SK-N-MC (cell line): Measurements from ENCODE around the gene NXPH2.

Experiments used
- DNase-seq: peaks from one replicate; pipeline ENCODE4 v3.0.0-alpha.2; 2011; ENCODE audit warnings: low read depth, low spot score
- H3K27ac ChIP-seq: fragments of 200-600 bp; sonication (generic); 2 replicates; pipeline ENCODE4 v1.5.1; 2016; ENCODE audit warnings: mixed run types
- H3K36me3 ChIP-seq: fragments of 200-600 bp; sonication (generic); 2 replicates; pipeline ENCODE4 v1.6.1; 2017; ENCODE audit warnings: antibody characterized with exemption, low read length, mixed read lengths; ENCODE audit not compliant: insufficient read depth
- H3K4me3 ChIP-seq: fragments of 200-600 bp; sonication (generic); 2 replicates; pipeline ENCODE4 v1.5.1; 2016
- H3K9ac ChIP-seq: fragments of 200-600 bp; sonication (generic); 2 replicates; pipeline ENCODE4 v1.8.0; 2017; ENCODE audit warnings: mixed run types, mixed read lengths; ENCODE audit not compliant: insufficient read length
- H3K9me3 ChIP-seq: fragments of 200-600 bp; sonication (generic); 2 replicates; pipeline ENCODE4 v1.6.1; 2017; ENCODE audit warnings: low read depth, mild to moderate bottlenecking, antibody characterized with exemption, low read length, moderate library complexity, mixed read lengths
- EZH2 ChIP-seq: fragments of 200-600 bp; sonication (generic); IDR thresholded peaks from one replicate; pipeline ENCODE4 v1.6.1; 2017; ENCODE audit warnings: antibody characterized with exemption
- FOXP2 ChIP-seq: optimal IDR thresholded peaks from 2 replicates; pipeline ENCODE3; 2011; ENCODE audit warnings: mild to moderate bottlenecking, moderate library complexity; ENCODE audit not compliant: insufficient read depth; ENCODE audit errors: extremely low read length, control extremely low read depth
- POLR2AphosphoS5 ChIP-seq: IDR thresholded peaks from 2 replicates; pipeline ENCODE4 v1.6.1; 2012; ENCODE audit warnings: mild to moderate bottlenecking, low read depth, low read length, borderline replicate concordance

NXPH2 gene

GRCh38 chr2:138640921-138641676 is 139.1 kb downstream of the NXPH2 start:
- H3K27ac ChIP-seq = no peak overlapping the region
- DNase-seq = no peak
- TF ChIP-seq POLR2AphosphoS5 (no peak), FOXP2 (no peak), EZH2 (no peak)
- H3K4me3 ChIP-seq = no peak overlapping the region
- no peak overlapping the region for H3K9ac ChIP-seq
- H3K36me3 ChIP-seq = no peaks in the 10 kb centered on the region
- H3K9me3 ChIP-seq = no peaks in the 10 kb centered on the region

GRCh38 chr2:138637686-138638085 is 142.5 kb downstream of the NXPH2 start:
- H3K9ac ChIP-seq = no peak overlapping the region

GRCh38 chr2:138637061-138637460 is 143.1 kb downstream of the NXPH2 start:
- TF ChIP-seq EZH2 (no peak), FOXP2 (no peak), POLR2AphosphoS5 (no peak)
- no peaks in the 10 kb centered on the region for H3K36me3 ChIP-seq
- no peak for DNase-seq

More at GRCh38 chr2:138637686-138638085, 142.5 kb downstream of the NXPH2 start:
- DNase-seq = no peak
- Histone ChIP-seq H3K4me3 (no peak overlapping the region), H3K36me3 (no peaks in the 10 kb centered on the region), H3K27ac (no peak overlapping the region), H3K9me3 (no peaks in the 10 kb centered on the region)
- TF ChIP-seq EZH2 (no peak), FOXP2 (no peak), POLR2AphosphoS5 (no peak)

GRCh38 chr2:138633049-138633448 is 147.1 kb downstream of the NXPH2 start:
- H3K27ac ChIP-seq = no peak overlapping the region
- H3K4me3 ChIP-seq = no peak overlapping the region
- TF ChIP-seq POLR2AphosphoS5 (no peak), EZH2 (no peak), FOXP2 (no peak)
- DNase-seq = no peak
- no peak overlapping the region for H3K9ac ChIP-seq
- no peaks in the 10 kb centered on the region for H3K36me3 ChIP-seq
- no peaks in the 10 kb centered on the region for H3K9me3 ChIP-seq

More at GRCh38 chr2:138637061-138637460, 143.1 kb downstream of the NXPH2 start:
- Histone ChIP-seq H3K27ac (no peak overlapping the region), H3K9ac (no peak overlapping the region), H3K9me3 (no peaks in the 10 kb centered on the region), H3K4me3 (no peak overlapping the region)

- no peak for TF ChIP-seq FOXP2
- TF ChIP-seq EZH2 = no peak
- TF ChIP-seq POLR2AphosphoS5 = no peak
- DNase-seq = no peak
- no peak overlapping the region for H3K9ac ChIP-seq
- no peak overlapping the region for H3K27ac ChIP-seq
- no peak overlapping the region for H3K4me3 ChIP-seq
- no peaks in the 10 kb centered on the region for H3K36me3 ChIP-seq
- H3K9me3 ChIP-seq = no peaks in the 10 kb centered on the region
Observed at GRCh38 chr2:138632066-138632620, 148.0 kb downstream of the NXPH2 start.

- no peaks in the 10 kb centered on the region for H3K9me3 ChIP-seq
- no peaks in the 10 kb centered on the region for H3K36me3 ChIP-seq
- TF ChIP-seq EZH2 (no peak), FOXP2 (no peak), POLR2AphosphoS5 (no peak)
- no peak overlapping the region for H3K27ac ChIP-seq
- DNase-seq = peak; percentile 37
- H3K9ac ChIP-seq = no peak overlapping the region
- H3K4me3 ChIP-seq = no peak overlapping the region
Observed at GRCh38 chr2:138630164-138630563, 150.0 kb downstream of the NXPH2 start.

- no peak for DNase-seq
- no peak overlapping the region for H3K27ac ChIP-seq
- no peaks in the 10 kb centered on the region for H3K36me3 ChIP-seq
- TF ChIP-seq FOXP2 (no peak), EZH2 (no peak), POLR2AphosphoS5 (no peak)
- no peak overlapping the region for H3K9ac ChIP-seq
- H3K4me3 ChIP-seq = no peak overlapping the region
- no peaks in the 10 kb centered on the region for H3K9me3 ChIP-seq
Observed at GRCh38 chr2:138626148-138626547, 154.0 kb downstream of the NXPH2 start.

GRCh38 chr2:138622613-138623012 is 157.6 kb downstream of the NXPH2 start:
- no peak overlapping the region for H3K4me3 ChIP-seq
- TF ChIP-seq EZH2 = no peak
- no peak for TF ChIP-seq FOXP2
- no peak for TF ChIP-seq POLR2AphosphoS5
- H3K36me3 ChIP-seq = no peaks in the 10 kb centered on the region
- DNase-seq = no peak
- H3K9me3 ChIP-seq = no peaks in the 10 kb centered on the region
- H3K27ac ChIP-seq = no peak overlapping the region
- H3K9ac ChIP-seq = no peak overlapping the region
